H1 (cell line): Measurements from ENCODE around the gene CIRBP. TPM values are rescaled to one million over a fixed set of nuclear protein-coding genes. Genes with fewer than 3 reads are reported as not detected.

Source experiments
- BACH1 ChIP-seq: IDR thresholded peaks from 2 replicates; pipeline ENCODE4 v1.6.1; 2012; ENCODE audit warnings: low read length, improper control_type of control experiment
- JUND ChIP-seq: IDR thresholded peaks from 2 replicates; pipeline ENCODE4 v1.6.1; 2011; ENCODE audit warnings: mild to moderate bottlenecking, improper control_type of control experiment, low read length
- KDM5A ChIP-seq: fragments of 200-600 bp; IDR thresholded peaks from 2 replicates; pipeline ENCODE4 v1.7.1; 2012; ENCODE audit warnings: mild to moderate bottlenecking, low read length, inconsistent platforms, mixed read lengths
- polyA plus RNA-seq, 7 experiments: library from polyadenylated mRNA; depleted of rRNA in 3 of 7; stranded (reverse) in 5 of 7; unstranded in 2 of 7; fragments of >200 nt in 5 of 7; fragments of 200-250 nt in 2 of 7; gene quantifications; 1 replicate in 5 of 7; 2 replicates in 1 of 7; 4 replicates in 1 of 7; pipeline versions ENCODE4 v1.2.1 to v1.2.3, GENCODE V29; 2011 to 2013; ENCODE audit warnings: missing spikeins in 2 of 7, mixed read lengths in 2 of 7
- total RNA-seq: library from RNA; stranded (reverse); fragmentation: NEBNext Ultra II Directional; extraction: Animal tissue kit (Norgen Biotek cat#: 25700); gene quantifications from 2 replicates; pipeline ENCODE4 v1.2.1, GENCODE V29; 2021
- TF ChIP-seq, protein P1 (sequence below): IDR thresholded peaks from 2 replicates; pipeline ENCODE4 v1.6.1; 2012; ENCODE audit warnings: inconsistent platforms

The CIRBP gene
- total and polyA plus RNA-seq, 2 of the 8 experiments (the other 6 are each of a cell fraction or from before 2014, with no cell fraction given) = 175 to 199 TPM

DNA sequence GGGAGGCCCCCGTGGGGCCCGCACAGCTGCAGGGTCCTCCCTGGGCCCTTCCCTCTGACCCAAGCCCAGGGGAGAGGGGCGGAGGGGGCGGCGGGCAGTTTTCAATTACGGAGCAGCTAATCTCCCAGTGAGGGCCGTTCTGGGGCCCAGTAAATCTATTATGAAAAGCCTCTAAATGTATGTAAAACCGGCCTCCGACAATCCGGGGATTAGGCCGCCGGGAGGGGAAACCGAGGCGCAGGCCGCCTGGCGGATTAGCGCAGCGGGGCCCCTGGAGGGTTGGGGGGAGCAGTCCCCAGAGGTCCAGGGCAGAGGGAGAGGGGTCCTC lies 41.7 kb downstream of the CIRBP start (continued):
- no peak for TF ChIP-seq BACH1
- TF ChIP-seq KDM5A = no peak
- TF ChIP-seq, protein P1, sequence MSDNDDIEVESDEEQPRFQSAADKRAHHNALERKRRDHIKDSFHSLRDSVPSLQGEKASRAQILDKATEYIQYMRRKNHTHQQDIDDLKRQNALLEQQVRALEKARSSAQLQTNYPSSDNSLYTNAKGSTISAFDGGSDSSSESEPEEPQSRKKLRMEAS = no peak
- TF ChIP-seq JUND = no peak
- TF ChIP-seq, all 59 proteins: peak for 0
